ENCODE measurements around the gene GSK3B.

Gene GSK3B

GRCh38 chr3:119783255-119783654, 311.0 kb downstream of the GSK3B start:
- DNase-seq (ENCODE audit: low read depth) = no peak
- no peak for TF ChIP-seq CTCF (IDR thresholded peaks at IDR 0.05; ENCODE audit: insufficient read depth, low read depth, low read length, missing control alignments)

GRCh38 chr3:119782460-119782859, 311.8 kb downstream of the GSK3B start:
- no peak overlapping the region for H3K4me3 ChIP-seq (ENCODE audit: low read depth, low read length)
- no peak for DNase-seq (ENCODE audit: low read depth)
- TF ChIP-seq CTCF (IDR thresholded peaks at IDR 0.05; ENCODE audit: insufficient read depth, low read depth, low read length, missing control alignments) = no peak

More at GRCh38 chr3:119783255-119783654, 311.0 kb downstream of the GSK3B start:
- H3K4me3 ChIP-seq (ENCODE audit: low read depth, low read length) = no peak overlapping the region

- no peak for DNase-seq (ENCODE audit: low read depth)
- H3K4me3 ChIP-seq (ENCODE audit: low read depth, low read length) = no peak within 1 kb of the TSS
- no peak for TF ChIP-seq CTCF (IDR thresholded peaks at IDR 0.05; ENCODE audit: insufficient read depth, low read depth, low read length, missing control alignments)
Observed at GRCh38 chr3:119781330-119782198, 312.7 kb downstream of the GSK3B start, which contains the start of gene NR1I2. NR1I2 (plus strand) TSS chr3:119782101.

- DNase-seq (ENCODE audit: low read depth) = peak; percentile 10
- no peak for TF ChIP-seq CTCF (IDR thresholded peaks at IDR 0.05; ENCODE audit: insufficient read depth, low read depth, low read length, missing control alignments)
- H3K4me3 ChIP-seq (ENCODE audit: low read depth, low read length) = no peak overlapping the region
Observed at GRCh38 chr3:119779731-119780383, 314.4 kb downstream of the GSK3B start.

- TF ChIP-seq CTCF (IDR thresholded peaks at IDR 0.05; ENCODE audit: insufficient read depth, low read depth, low read length, missing control alignments) = no peak
- H3K4me3 ChIP-seq (ENCODE audit: low read depth, low read length) = no peak overlapping the region
- DNase-seq (ENCODE audit: low read depth) = no peak
Observed at GRCh38 chr3:119778811-119779210, 315.4 kb downstream of the GSK3B start.

GRCh38 chr3:119778176-119778575, 316.1 kb downstream of the GSK3B start:
- no peak overlapping the region for H3K4me3 ChIP-seq (ENCODE audit: low read depth, low read length)
- DNase-seq (ENCODE audit: low read depth) = no peak
- TF ChIP-seq CTCF (IDR thresholded peaks at IDR 0.05; ENCODE audit: insufficient read depth, low read depth, low read length, missing control alignments) = no peak
